ENCODE results near the gene SMIM1. TPM values are rescaled to one million over a fixed set of nuclear protein-coding genes. Genes with fewer than 3 reads are reported as not detected.

The SMIM1 gene
- total RNA-seq, 1 experiment from 2014 or later = 2.7 TPM

GRCh38 chr1:3777078-3777547 is 4.6 kb downstream of the SMIM1 start:
- BruUV-seq (replicated peaks) = no TSS peak

GRCh38 chr1:3777647-3778589 is 5.4 kb downstream of the SMIM1 start:
- Mint-ChIP-seq H3K27ac (ENCODE audit: unreplicated experiment) (no peak overlapping the region), H3K27me3 (ENCODE audit: unreplicated experiment) (no peaks in the 10 kb centered on the region), H3K4me3 (ENCODE audit: low read depth, unreplicated experiment) (no peak overlapping the region), H3K4me1 (ENCODE audit: low read depth, unreplicated experiment) (no peaks in the 10 kb centered on the region), H3K36me3 (ENCODE audit: insufficient read depth, unreplicated experiment) (peaks cover 22% of the 10 kb centered on the region), H3K9me3 (ENCODE audit: low read depth, unreplicated experiment) (no peaks in the 10 kb centered on the region)
- no peak for DNase-seq
- TF ChIP-seq CTCF (IDR thresholded peaks at IDR 0.05; ENCODE audit: unreplicated experiment) = no peak
- CTCF ChIA-PET = no interaction called here
- no TSS peak for BruUV-seq (replicated peaks)
- intact Hi-C loops (cut with micrococcal nuclease; ENCODE audit: unreplicated experiment) = no loop called here

More at GRCh38 chr1:3777078-3777547, 4.6 kb downstream of the SMIM1 start:
- no peak overlapping the region for H3K27ac Mint-ChIP-seq (ENCODE audit: unreplicated experiment)
- intact Hi-C loops (cut with micrococcal nuclease; ENCODE audit: unreplicated experiment) = no loop called here
- H3K27me3 Mint-ChIP-seq (ENCODE audit: unreplicated experiment) = no peaks in the 10 kb centered on the region
- peaks cover 16% of the 10 kb centered on the region for H3K36me3 Mint-ChIP-seq (ENCODE audit: insufficient read depth, unreplicated experiment)
- H3K4me3 Mint-ChIP-seq (ENCODE audit: low read depth, unreplicated experiment) = no peak overlapping the region
- CTCF ChIA-PET = no interaction called here
- DNase-seq = no peak
- no peak for TF ChIP-seq CTCF (IDR thresholded peaks at IDR 0.05; ENCODE audit: unreplicated experiment)
- H3K9me3 Mint-ChIP-seq (ENCODE audit: low read depth, unreplicated experiment) = no peaks in the 10 kb centered on the region
- no peaks in the 10 kb centered on the region for H3K4me1 Mint-ChIP-seq (ENCODE audit: low read depth, unreplicated experiment)

- DNase-seq = no peak
- Mint-ChIP-seq H3K4me3 (ENCODE audit: low read depth, unreplicated experiment) (no peak overlapping the region), H3K36me3 (ENCODE audit: insufficient read depth, unreplicated experiment) (peaks cover 29% of the 10 kb centered on the region), H3K9me3 (ENCODE audit: low read depth, unreplicated experiment) (no peaks in the 10 kb centered on the region), H3K4me1 (ENCODE audit: low read depth, unreplicated experiment) (no peaks in the 10 kb centered on the region), H3K27me3 (ENCODE audit: unreplicated experiment) (no peaks in the 10 kb centered on the region), H3K27ac (ENCODE audit: unreplicated experiment) (no peak overlapping the region)
- BruUV-seq (replicated peaks) = no TSS peak
- intact Hi-C loops (cut with micrococcal nuclease; ENCODE audit: unreplicated experiment) = no loop called here
- TF ChIP-seq CTCF (IDR thresholded peaks at IDR 0.05; ENCODE audit: unreplicated experiment) = no peak
- CTCF ChIA-PET = no interaction called here
These were observed 6.2 kb downstream of the SMIM1 start for GRCh38 chr1:3778590-3779264.

DNA sequence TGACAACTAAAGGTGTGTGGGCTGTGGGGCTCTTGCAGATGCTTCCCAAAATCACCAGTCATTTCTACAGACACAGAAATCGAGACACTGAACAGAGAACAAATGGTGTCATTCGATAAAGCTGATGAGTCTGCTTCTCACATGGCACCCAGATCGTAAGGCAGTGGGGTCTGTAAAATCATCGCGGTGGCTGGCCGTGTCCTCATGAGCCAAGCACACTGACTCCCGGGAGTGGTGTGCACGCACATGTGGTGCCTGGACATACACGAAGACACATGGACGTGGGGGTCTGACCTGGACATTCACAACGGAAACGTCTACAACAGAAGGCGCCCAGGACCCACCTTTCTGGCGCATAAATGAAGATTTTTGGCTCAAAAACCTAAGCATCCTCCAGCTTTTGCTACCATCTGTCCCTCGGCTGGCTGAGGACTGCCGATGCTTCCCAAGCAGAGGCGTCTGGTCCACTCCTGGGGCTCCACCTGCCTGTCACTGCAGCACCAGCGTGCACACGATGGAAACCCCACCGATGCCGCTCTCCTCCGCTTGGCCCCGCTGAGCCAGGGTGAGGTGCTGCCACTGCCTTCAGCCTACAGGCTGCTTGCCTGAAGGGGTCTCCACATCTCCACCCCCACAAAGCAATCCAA is 6.8 kb downstream of the SMIM1 start:
- BruUV-seq (replicated peaks) = no TSS peak
- intact Hi-C loops (cut with micrococcal nuclease; ENCODE audit: unreplicated experiment) = no loop called here
- Mint-ChIP-seq H3K4me1 (ENCODE audit: low read depth, unreplicated experiment) (no peaks in the 10 kb centered on the region), H3K4me3 (ENCODE audit: low read depth, unreplicated experiment) (no peak overlapping the region), H3K27ac (ENCODE audit: unreplicated experiment) (no peak overlapping the region), H3K9me3 (ENCODE audit: low read depth, unreplicated experiment) (no peaks in the 10 kb centered on the region), H3K36me3 (ENCODE audit: insufficient read depth, unreplicated experiment) (peaks cover 34% of the 10 kb centered on the region), H3K27me3 (ENCODE audit: unreplicated experiment) (no peaks in the 10 kb centered on the region)
- no peak for DNase-seq
- CTCF ChIA-PET = no interaction called here
- no peak for TF ChIP-seq CTCF (IDR thresholded peaks at IDR 0.05; ENCODE audit: unreplicated experiment)
